ENCODE measurements around the gene CCPG1.
"Not testable (repeated sequence)": the region's sequence is repeated elsewhere in the genome, so short reads cannot be mapped to it uniquely, and the experiment has no call there.

The CCPG1 gene, protein sequence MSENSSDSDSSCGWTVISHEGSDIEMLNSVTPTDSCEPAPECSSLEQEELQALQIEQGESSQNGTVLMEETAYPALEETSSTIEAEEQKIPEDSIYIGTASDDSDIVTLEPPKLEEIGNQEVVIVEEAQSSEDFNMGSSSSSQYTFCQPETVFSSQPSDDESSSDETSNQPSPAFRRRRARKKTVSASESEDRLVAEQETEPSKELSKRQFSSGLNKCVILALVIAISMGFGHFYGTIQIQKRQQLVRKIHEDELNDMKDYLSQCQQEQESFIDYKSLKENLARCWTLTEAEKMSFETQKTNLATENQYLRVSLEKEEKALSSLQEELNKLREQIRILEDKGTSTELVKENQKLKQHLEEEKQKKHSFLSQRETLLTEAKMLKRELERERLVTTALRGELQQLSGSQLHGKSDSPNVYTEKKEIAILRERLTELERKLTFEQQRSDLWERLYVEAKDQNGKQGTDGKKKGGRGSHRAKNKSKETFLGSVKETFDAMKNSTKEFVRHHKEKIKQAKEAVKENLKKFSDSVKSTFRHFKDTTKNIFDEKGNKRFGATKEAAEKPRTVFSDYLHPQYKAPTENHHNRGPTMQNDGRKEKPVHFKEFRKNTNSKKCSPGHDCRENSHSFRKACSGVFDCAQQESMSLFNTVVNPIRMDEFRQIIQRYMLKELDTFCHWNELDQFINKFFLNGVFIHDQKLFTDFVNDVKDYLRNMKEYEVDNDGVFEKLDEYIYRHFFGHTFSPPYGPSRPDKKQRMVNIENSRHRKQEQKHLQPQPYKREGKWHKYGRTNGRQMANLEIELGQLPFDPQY

DNA sequence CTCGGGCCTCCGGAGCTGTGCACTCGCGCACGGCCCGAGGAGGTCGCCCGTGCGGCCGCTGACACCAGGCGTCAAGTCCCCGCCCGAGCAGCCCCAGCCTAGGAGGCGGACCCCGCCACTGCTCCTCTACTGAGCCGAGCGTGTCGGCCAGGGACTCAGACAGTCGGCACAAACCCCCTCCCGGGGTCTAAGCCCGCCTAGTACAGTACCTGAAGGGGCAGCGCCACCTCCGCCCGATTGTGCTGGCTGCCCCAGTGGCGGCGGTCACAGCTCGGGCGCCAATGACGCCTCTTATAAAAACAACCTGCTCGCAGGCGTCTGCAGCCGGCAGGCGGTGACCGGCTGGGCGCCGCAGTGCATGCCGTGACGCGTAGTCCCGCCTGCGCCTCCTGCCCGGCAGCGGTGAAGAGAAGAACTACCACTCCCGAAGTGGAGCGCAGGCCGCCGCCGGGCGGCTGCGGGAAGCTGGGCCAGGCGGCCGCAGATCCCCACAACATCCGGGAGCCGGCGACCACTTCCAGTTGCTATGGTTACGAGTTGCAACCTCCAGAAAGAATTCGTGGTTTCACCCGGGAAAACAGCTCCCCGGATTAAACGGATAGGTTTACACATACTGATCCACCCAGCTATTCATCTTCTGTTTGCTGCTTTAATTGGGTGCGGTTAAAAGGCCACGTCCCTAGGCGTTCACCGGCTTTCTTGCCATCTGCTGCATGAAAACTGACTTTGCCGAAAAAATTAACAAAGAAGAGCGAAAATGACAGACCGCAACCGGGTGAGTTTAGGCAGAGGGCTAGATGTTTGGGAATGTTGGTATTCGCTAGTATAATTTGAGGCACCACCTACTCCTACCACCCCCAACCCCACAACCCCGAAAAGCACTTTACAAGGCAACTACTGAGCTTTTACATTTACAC, at the start of gene CCPG1, which contains the start of gene PIERCE2:
CCPG1 (minus strand) TSS at position 348 of the 917 bp plus-strand sequence. CDS start 18,935 bp downstream, outside the sequence.
PIERCE2 (plus strand) TSS at position 484 of the 917 bp plus-strand sequence; CDS start at position 758, 274 bp downstream.
- peak; percentile 90 to 93 for DNase-seq

GRCh38 chr15:55457401-55458022, 49.4 kb upstream of the CCPG1 start:
- DNase-seq: no peak

DNA sequence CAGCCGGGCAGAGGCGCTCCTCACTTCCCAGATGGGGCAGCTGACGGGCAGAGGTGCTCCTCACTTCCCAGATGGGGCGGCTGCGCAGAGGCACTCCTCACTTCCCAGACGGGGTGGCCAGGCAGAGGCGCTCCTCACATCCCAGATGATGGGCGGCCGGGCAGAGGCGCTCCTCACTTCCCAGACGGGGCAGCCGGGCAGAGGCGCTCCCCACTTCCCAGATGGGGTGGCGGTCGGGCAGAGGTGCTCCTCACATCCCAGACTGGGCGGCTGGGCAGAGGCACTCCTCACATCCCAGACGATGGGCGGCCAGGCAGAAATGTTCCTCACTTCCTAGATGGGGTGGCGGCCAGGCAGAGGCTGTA, 38.9 kb upstream of the CCPG1 start:
- not testable (repeated sequence) for DNase-seq

- not testable (repeated sequence) for DNase-seq
Observed at GRCh38 chr15:55446379-55447029, 38.3 kb upstream of the CCPG1 start.

- DNase-seq: not testable (repeated sequence)
Observed at GRCh38 chr15:55445936-55446335, 37.8 kb upstream of the CCPG1 start.

DNA sequence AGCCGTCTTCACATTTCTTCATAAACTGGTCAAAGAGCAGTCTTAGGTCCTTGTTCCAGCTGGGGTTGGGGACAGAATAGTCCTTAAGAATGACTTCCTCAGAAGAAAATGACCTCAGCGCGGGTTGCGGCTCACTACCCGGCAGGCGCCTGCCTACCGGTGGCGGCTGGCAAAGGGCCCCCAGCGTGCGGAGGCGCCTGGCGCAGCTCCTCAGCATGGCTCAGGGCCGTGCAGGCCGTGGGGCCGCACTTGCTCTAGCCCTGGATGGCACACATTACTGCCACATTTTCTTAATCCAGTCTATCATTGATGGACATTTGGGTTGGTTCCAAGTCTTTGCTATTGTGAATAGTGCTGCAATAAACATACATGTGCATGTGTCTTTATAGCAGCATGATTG, 35.0 kb upstream of the CCPG1 start:
- not testable (repeated sequence) for DNase-seq

DNA sequence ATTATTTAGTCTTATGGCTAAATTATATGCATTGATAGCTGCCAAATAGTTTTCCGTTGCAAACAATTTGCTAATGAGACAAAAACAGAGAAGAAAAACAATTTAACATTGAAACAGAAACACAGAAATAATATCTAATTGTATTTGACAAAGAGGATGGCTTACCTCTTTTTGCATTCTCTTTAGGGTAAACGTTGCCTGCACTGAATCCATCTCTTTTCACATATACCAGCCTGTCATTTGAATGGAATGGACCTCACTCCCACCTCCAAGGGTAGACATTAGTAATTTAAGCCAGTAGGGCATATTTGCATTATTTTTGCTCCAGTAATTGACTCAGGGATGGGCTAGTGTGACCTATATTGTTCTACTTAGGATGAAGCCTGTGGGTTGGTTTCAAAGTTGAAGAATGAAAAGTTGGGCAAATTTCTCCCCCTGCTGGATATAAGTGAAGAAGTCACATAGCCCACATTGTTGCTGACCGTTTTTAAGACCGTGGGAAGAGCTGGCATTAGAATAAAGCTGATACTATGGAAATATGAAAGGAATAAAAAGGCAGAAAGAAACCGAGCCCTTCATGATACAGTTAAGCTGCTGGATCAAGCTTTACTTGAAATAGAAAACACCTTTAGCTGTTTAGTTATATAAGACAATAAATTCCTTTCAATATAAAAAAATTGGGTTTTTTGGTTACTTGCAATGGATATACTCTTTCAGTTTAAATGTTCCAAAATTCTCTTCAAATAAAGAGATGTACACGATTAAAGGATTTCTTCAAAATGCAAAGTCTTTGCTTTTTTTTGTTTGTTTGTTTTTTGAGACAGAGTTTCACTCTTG, 27.0 kb upstream of the CCPG1 start:
- DNase-seq: peak; percentile 52 to 67

DNA sequence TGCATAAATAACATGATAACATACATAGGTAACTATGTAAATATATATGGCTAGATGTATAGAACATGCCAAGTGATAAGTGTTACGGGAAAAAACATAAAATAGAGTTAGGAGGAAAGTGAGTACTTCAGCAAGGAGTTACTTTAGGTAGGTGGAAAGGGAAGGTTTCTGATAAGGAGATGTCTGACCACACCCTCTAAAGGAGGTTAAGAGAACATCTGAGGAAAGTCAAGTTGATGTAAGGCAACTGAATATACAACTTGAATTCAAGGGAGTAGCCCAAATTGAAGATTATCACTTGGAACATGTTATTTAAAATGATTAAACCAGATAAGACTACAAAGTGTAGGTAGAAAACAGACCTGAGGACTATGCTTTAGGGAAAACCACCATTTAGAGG, 13.9 kb upstream of the CCPG1 start:
- no peak for DNase-seq

GRCh38 chr15:55420171-55420866, 12.2 kb upstream of the CCPG1 start:
- peak in 1 of 2 donors; percentile 16 for DNase-seq

DNA sequence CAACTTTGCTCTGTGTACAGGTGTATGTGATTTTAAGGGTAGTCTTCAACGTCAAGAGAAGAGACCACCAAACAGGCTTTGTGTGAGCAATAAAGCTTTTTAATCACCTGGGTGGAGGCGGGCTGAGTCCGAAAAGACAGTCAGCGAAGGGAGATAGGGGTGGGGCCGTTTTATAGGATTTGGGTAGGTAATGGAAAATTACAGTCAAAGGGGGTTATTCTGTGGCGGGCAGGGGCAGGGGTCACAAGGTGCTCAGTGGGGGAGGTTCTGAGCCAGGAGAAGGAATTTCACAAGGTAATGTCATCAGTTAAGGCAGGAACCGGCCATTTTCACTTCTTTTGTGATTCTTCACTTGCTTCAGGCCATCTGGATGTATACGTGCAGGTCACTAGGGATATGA, 9.5 kb upstream of the CCPG1 start:
- DNase-seq: not testable (repeated sequence)

GRCh38 chr15:55408976-55409375, 817 bp upstream of the CCPG1 start:
- DNase-seq: not testable (repeated sequence)

DNA sequence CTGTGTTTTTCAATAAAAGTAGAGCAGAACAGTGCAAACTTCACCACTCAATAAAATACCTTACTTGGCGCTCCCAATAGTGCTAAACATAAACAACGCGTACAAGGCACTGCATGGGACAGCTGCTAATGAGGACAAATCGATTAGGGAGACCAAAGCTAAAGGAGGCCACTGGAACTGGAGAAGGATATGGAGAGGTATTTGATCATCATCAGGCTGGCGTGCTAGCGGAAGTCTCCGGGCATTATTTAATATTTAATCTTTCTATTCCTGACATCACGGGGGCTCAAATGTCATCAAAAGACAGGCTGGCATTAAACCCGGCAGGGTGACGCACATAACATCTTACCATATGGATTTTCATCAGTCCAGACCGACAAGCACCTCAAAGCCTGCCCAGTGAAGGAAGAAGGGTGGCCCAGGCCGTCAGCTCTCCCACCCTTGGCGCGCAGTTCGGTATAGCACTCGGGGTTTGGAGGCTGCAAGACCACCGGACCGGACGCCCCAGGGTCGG, 604 bp downstream of the CCPG1 start:
- peak; percentile 32 to 33 for DNase-seq

DNA sequence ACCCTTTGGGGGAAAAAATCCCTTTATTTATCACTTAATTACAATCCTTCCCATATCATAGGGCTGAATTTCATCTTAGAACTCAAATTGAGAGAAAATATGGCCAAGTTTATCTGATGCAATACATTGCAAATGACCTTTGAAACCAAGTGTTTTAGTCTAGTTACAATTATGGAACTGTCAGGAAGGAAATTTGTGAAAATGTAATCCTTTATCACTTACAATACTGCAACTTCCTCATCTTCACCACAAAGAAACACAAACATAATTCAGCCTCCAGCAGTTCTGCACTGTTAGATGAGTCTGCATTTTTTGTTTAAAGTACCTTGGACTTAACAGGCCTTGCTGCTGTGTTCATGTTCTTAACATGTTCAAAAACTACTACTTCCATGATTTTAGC, 4.6 kb downstream of the CCPG1 start:
- peak; percentile 62 to 73 for DNase-seq

DNA sequence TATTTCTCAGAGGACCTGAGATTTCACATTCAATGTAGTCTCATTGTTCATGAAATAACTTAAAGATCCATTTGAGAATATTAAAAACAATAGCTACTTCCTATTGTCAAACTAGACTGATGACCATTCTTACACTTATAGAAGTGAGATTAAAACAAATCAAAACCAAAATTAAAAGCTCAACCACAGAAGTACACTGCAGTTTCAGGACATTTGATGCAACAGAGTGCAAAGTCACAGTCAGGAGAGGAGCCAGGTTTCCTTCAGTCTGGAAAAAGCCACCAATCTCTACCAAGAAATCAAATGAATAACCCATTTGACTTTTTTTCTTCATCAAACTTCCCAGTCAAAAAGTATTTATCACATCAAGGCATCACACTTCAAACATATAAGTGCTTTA, 5.5 kb downstream of the CCPG1 start:
- DNase-seq: peak in 1 of 2 donors; percentile 22

- DNase-seq: no peak
Observed at GRCh38 chr15:55401786-55402246, 6.3 kb downstream of the CCPG1 start.

- not testable (repeated sequence) for DNase-seq
Observed at GRCh38 chr15:55400050-55400449, 8.1 kb downstream of the CCPG1 start.

DNA sequence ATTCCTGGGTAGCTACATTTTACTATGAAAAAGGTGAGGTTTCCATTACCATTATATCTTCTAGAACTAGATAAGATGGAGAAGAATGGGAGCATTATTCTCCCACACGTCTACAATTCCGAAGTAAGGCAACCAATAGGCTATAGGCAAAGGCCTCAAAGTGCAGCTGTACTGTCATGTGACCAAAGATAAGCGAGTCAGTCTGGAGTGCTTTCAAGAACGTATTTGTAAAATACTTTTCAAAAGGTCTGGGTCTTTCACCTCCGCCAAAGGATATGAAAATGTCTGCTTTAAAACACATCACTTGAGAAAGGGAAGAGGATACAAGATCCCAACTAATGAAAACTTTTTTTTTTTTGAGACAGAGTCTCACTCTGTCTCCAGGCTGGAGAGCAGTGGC, 9.9 kb downstream of the CCPG1 start:
- DNase-seq: no peak

GRCh38 chr15:55394694-55395093, 13.5 kb downstream of the CCPG1 start:
- DNase-seq: peak; percentile 44 to 50

DNA sequence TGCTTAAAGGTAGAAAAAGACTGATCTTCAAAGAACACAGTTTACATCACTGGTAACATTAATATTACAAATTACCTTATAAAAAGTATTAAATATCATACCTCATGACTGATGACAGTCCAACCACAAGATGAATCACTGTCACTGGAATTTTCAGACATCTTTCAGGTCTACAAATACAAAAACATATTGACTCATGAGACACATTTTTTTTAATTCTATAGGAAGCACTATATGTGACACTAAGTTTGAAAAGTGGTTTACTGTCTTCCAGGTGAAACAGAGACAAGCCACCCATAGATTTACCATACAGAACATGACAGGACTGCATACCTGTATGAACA, 18.9 kb downstream of the CCPG1 start:
- no peak for DNase-seq

DNA sequence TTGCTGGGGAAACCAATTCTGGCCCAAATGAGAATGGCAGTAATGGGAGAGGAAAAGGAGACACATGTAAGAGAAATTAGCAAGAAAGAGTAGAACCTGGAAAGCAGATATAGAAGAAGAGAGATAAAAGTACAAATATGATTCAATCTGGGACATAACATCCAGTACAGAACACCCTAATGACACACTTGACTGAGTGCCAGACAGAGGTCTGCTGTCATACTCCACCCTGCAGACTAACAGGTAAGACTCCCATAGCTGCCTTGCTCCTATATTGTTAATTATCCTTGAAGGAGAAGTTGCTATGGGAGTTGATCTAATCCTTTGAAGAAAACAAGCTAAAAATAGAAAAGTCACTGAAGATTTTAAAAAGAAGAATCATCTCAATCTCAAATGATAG, 21.1 kb downstream of the CCPG1 start:
- no peak for DNase-seq

Measured in inflammatory macrophage treated with lipopolysaccharide for 1 hour (primary cell).